ENCODE results near the gene ACSM4.

Gene ACSM4

GRCh38 chr12:7339675-7340074 is 35.8 kb downstream of the ACSM4 start:
- no peak for DNase-seq

GRCh38 chr12:7344833-7345606 is 41.1 kb downstream of the ACSM4 start:
- DNase-seq, result no peak

- DNase-seq, result no peak
These were observed 42.8 kb downstream of the ACSM4 start for GRCh38 chr12:7346551-7347225.

- no peak for DNase-seq
These were observed 45.5 kb downstream of the ACSM4 start for GRCh38 chr12:7349418-7349817.

DNA sequence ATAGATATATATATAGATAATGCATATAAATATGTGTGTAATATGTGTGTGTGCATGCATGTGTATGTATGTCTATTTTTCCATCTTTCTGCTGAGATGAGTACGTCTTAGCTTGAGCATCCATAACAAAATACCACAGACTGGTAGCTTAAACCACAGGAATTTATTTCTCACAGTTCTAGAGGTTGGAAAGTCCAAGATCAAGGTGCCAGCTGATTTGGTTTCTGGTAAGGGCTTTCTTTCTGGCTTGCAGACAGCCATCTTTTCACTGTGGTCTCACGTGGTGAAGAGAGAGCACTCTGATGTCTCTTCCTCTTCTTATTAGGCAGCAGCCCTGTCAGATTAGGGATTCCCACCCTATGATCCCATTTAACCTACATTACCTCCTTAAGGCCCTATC is 47.3 kb downstream of the ACSM4 start:
- no peak for DNase-seq

DNA sequence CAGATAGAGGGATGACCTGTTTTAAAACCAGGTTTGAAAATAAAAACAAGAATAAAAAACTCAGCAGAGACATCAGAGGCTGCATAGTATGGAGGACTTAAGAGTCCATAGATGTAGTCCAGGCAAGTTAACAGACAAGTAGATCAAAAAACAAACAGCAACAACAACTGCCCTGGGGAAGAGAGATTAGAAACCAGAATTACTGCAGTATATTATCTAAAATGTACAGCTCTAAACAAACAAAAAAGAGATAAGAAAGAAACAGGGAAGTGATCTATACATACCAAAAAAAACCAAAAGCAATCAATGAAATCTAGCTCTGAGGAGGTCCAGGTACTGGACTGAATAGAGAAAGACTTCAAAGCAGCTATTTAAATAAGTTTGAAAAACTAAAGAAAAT is 48.8 kb downstream of the ACSM4 start:
- DNase-seq, result no peak

DNA sequence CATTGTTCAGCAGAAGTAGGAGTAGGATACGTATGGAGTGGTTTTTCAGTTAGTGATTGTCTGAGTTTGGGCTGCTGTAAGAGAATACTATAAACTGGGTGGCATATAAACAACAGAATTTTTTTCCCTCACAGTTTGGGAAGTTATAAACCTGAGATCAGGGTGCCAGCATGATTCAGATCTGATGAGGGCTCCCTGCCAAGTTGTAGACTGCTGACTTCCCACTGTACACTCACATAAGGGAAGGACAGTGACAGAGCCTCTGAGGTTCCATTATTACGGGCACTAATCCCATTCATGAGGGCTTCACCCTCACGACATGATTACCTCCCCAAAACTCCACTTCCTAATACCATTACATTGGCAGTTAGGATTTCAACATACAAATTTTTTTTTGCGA is 50.7 kb downstream of the ACSM4 start:
- DNase-seq, result no peak

DNA sequence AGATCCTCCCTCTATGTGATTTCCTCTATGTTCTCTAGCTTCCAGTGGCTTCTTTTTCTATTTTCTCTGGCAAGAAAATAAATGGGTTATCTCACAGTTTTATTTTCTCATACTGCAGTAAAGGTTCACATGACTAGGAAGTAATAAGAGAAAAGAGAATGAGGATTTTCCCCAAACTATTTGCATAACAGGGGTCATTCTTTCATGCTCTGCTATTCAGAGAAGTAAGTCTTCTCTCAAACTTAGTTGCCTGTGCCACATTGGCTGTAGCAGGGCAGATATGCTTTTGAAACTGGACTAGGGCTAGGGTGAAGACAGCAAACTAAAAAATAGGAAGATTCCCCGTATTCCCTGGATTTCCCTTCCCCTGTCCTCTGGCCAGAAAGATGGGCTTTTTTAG is 57.4 kb downstream of the ACSM4 start:
- DNase-seq, result no peak

DNA sequence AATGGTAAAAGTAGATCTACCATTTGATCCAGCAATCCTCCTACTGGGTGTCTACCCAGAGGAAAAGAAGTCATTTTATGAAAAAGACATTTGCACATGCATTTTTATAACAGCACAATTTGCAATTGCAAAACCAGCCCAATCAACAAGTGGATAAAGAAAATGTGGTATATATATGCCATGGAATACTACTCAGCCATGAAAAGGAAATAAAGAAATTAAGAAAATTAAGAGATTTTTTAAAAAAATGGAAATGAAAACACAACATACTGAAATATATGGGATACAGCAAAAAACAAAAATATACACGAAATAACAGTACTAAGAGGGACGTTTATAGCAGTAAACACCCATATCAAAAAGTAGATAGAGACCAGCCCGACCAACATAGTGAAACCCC is 58.9 kb downstream of the ACSM4 start:
- no peak for DNase-seq

- peak; percentile 10 for DNase-seq
These were observed 65.4 kb downstream of the ACSM4 start for GRCh38 chr12:7369274-7369729.

DNA sequence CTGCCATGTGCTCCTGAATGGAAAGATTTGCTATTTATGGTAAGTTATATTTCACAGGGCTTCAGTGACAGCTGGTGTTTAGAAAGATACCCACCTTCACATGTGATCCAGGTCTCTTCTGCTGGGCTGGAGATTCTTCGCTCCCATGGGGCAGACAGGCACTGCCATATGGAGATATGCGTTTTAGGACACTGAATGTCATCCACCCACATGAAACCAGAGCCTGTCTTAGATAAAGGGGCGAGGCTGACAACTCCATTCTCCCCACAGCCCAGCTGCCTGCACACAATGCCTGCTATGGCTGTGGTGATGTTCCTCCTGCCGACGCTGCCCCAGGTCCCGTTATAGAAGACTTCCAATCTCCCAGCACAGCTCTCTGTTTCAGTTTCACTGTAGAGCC is 69.4 kb downstream of the ACSM4 start:
- no peak for DNase-seq

DNA sequence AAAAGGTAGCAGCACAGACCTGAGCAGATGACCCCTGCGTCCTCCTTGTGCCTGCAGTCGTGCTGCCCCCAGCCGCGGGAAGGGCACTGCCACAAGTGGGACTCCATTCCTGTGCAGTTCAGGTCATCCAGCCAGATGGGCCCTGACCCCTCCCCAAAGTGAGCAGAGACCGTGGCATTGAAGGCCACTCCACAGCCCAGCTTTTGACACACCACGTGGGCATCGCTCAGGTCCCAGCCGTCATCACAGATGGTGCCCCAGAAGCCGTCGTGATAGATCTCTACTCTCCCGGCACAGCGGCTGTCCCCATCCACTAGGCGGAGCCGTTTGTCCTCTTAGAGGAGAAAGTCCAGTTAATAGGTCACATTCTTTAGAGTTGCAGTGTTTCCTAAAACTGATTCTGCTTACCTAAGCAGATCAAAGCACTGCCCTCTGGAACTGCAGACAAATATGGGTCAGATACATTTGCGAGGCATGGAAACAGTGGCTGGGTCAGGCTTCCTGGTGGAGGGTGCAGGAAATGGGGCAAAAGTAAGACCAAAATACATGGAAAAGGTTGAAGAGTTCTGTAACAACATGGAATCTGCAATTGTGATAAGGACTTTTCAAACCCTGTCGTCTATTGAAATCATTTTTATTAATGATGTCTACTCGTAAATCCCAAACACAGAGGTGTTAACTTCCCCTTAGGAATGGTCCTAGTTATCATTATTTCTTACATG is 70.7 kb downstream of the ACSM4 start:
- DNase-seq, result peak; percentile 56

GRCh38 chr12:7375145-7375543 is 71.3 kb downstream of the ACSM4 start:
- peak; percentile 2 for DNase-seq

GRCh38 chr12:7376196-7376595 is 72.3 kb downstream of the ACSM4 start:
- DNase-seq, result peak; percentile 78

Measured in fibroblast of skin of right biceps (primary cell).